ENCODE measurements around the gene COL11A1.

GRCh38 chr1:102879439-102879993 is 228.8 kb downstream of the COL11A1 start:
- TF ChIP-seq CTCF (IDR thresholded peaks at IDR 0.05; ENCODE audit: low read depth, low read length, poor library complexity, severe bottlenecking) = no peak
- no peak for TF ChIP-seq EZH2phosphoT487 (IDR thresholded peaks at IDR 0.05; ENCODE audit: borderline replicate concordance, low read length)

Measured in DOHH2 (cell line).